ENCODE data around the gene ADAM15.

The ADAM15 gene

GRCh38 chr1:155016231-155016831 is 34.8 kb upstream of the ADAM15 start:
- no peak overlapping the region for H3K9ac ChIP-seq (ENCODE audit: low read depth, low read length, poor library complexity, severe bottlenecking)
- no peak overlapping the region for H2AFZ ChIP-seq (ENCODE audit: low read length)
- no peaks in the 10 kb centered on the region for H3K36me3 ChIP-seq (ENCODE audit: insufficient read depth, low read length)
- no peaks in the 10 kb centered on the region for H3K79me2 ChIP-seq (ENCODE audit: insufficient read depth, low read length)
- no peaks in the 10 kb centered on the region for H3K9me2 ChIP-seq (replicated peaks; ENCODE audit: low read depth, low read length)
- peaks cover 34% of the 10 kb centered on the region for H3K4me1 ChIP-seq (ENCODE audit: insufficient read depth, low read length, poor library complexity, severe bottlenecking)
- TF ChIP-seq EZH2phosphoT487 (IDR thresholded peaks at IDR 0.05; ENCODE audit: borderline replicate concordance) = no peak
- TF ChIP-seq CTCF (conservative IDR thresholded peaks at IDR 0.05; ENCODE audit: low read length) = no peak
- H3F3A ChIP-seq (ENCODE audit: low read depth) = no peaks in the 10 kb centered on the region
- H3K4me3 ChIP-seq (ENCODE audit: low read length, poor library complexity, severe bottlenecking) = no peak overlapping the region
- H3K27me3 ChIP-seq (ENCODE audit: insufficient read depth, low read length, poor library complexity, severe bottlenecking) = no peaks in the 10 kb centered on the region
- H3K4me2 ChIP-seq (ENCODE audit: low read depth, low read length, poor library complexity, severe bottlenecking) = no peak overlapping the region
- H4K20me1 ChIP-seq (ENCODE audit: insufficient read depth, low read length, poor library complexity, severe bottlenecking) = no peaks in the 10 kb centered on the region
- no peaks in the 10 kb centered on the region for H3K9me3 ChIP-seq (ENCODE audit: insufficient read depth, low read depth, low read length)

GRCh38 chr1:155017041-155017945 is 33.8 kb upstream of the ADAM15 start:
- peak overlapping the region; percentile 60 for H3K9ac ChIP-seq (ENCODE audit: low read depth, low read length, poor library complexity, severe bottlenecking)
- H2AFZ ChIP-seq (ENCODE audit: low read length) = peak overlapping the region; percentile 36; the same call in 1 of the 2 replicates
- no peaks in the 10 kb centered on the region for H4K20me1 ChIP-seq (ENCODE audit: insufficient read depth, low read length, poor library complexity, severe bottlenecking)
- peak overlapping the region; percentile 85 for H3K4me2 ChIP-seq (ENCODE audit: low read depth, low read length, poor library complexity, severe bottlenecking)
- H3K79me2 ChIP-seq (ENCODE audit: insufficient read depth, low read length) = no peaks in the 10 kb centered on the region
- TF ChIP-seq EZH2phosphoT487 (IDR thresholded peaks at IDR 0.05; ENCODE audit: borderline replicate concordance) = no peak
- TF ChIP-seq CTCF (conservative IDR thresholded peaks at IDR 0.05; ENCODE audit: low read length) = peak; percentile 100
- no peaks in the 10 kb centered on the region for H3K9me2 ChIP-seq (replicated peaks; ENCODE audit: low read depth, low read length)
- peaks cover 27% of the 10 kb centered on the region for H3K4me1 ChIP-seq (ENCODE audit: insufficient read depth, low read length, poor library complexity, severe bottlenecking)
- no peaks in the 10 kb centered on the region for H3K27me3 ChIP-seq (ENCODE audit: insufficient read depth, low read length, poor library complexity, severe bottlenecking)
- H3K4me3 ChIP-seq (ENCODE audit: low read length, poor library complexity, severe bottlenecking) = peak overlapping the region; percentile 59
- no peaks in the 10 kb centered on the region for H3K9me3 ChIP-seq (ENCODE audit: insufficient read depth, low read depth, low read length)
- H3F3A ChIP-seq (ENCODE audit: low read depth) = no peaks in the 10 kb centered on the region
- no peaks in the 10 kb centered on the region for H3K36me3 ChIP-seq (ENCODE audit: insufficient read depth, low read length)

- no peaks in the 10 kb centered on the region for H3F3A ChIP-seq (ENCODE audit: low read depth)
- no peaks in the 10 kb centered on the region for H3K79me2 ChIP-seq (ENCODE audit: insufficient read depth, low read length)
- no peaks in the 10 kb centered on the region for H3K9me2 ChIP-seq (replicated peaks; ENCODE audit: low read depth, low read length)
- H3K9me3 ChIP-seq (ENCODE audit: insufficient read depth, low read depth, low read length) = no peaks in the 10 kb centered on the region
- H3K27me3 ChIP-seq (ENCODE audit: insufficient read depth, low read length, poor library complexity, severe bottlenecking) = no peaks in the 10 kb centered on the region
- TF ChIP-seq EZH2phosphoT487 (IDR thresholded peaks at IDR 0.05; ENCODE audit: borderline replicate concordance) (no peak), CTCF (conservative IDR thresholded peaks at IDR 0.05; ENCODE audit: low read length) (no peak)
- peaks cover 20% of the 10 kb centered on the region for H3K4me1 ChIP-seq (ENCODE audit: insufficient read depth, low read length, poor library complexity, severe bottlenecking)
- H3K4me2 ChIP-seq (ENCODE audit: low read depth, low read length, poor library complexity, severe bottlenecking) = peak overlapping the region; percentile 85
- peak overlapping the region; percentile 60 for H3K9ac ChIP-seq (ENCODE audit: low read depth, low read length, poor library complexity, severe bottlenecking)
- peak overlapping the region; percentile 59 for H3K4me3 ChIP-seq (ENCODE audit: low read length, poor library complexity, severe bottlenecking)
- no peaks in the 10 kb centered on the region for H3K36me3 ChIP-seq (ENCODE audit: insufficient read depth, low read length)
- no peaks in the 10 kb centered on the region for H4K20me1 ChIP-seq (ENCODE audit: insufficient read depth, low read length, poor library complexity, severe bottlenecking)
- peak overlapping the region; percentile 36; the same call in 1 of the 2 replicates for H2AFZ ChIP-seq (ENCODE audit: low read length)
Measured at GRCh38 chr1:155017946-155018316, 33.2 kb upstream of the ADAM15 start.

All from Loucy (cell line).